ENCODE results near the gene KCNJ11. TPM values are rescaled to one million over a fixed set of nuclear protein-coding genes. Genes with fewer than 3 reads are reported as not detected.

The KCNJ11 gene
- total RNA-seq, 1 experiment from 2014 or later: 0.54 TPM

DNA sequence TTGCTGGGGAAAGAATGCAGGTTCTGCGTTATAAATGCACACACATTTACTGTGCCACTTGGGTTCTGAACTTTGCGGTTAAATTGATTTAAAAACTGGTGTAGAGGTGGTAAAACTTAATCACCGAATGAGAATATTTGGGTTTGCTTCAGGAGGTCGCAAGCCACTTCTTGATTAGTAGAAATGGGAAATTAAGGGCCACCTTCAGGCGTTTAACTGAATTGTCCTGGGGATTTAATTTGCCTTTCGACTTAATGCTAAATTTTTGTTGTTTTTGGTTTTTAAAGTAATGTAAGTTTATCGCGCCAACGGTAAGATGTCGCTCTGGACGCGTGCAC is 37.3 kb downstream of the KCNJ11 start:
- no peaks in the 10 kb centered on the region for H3K27me3 Mint-ChIP-seq (ENCODE audit: insufficient read depth, unreplicated experiment)
- no peak for DNase-seq (ENCODE audit: unreplicated experiment)
- peaks cover 4% of the 10 kb centered on the region for H3K36me3 Mint-ChIP-seq (ENCODE audit: insufficient read depth, unreplicated experiment)
- intact Hi-C loops (cut with micrococcal nuclease): loop anchor here (5.0 kb wide), 2 partner anchors 74 to 274 kb away; partner anchors contain the start of genes NUCB2 and RPS13
- ChIA-PET POLR2A (no interaction called here), CTCF (interaction anchor here (0.7 kb wide), 1 partner anchor 380 kb away, joined by 3 read pairs; no protein-coding TSS in a partner anchor)
- BruUV-seq (replicated peaks): no TSS peak
- peak overlapping the region; percentile 75 for H3K4me3 Mint-ChIP-seq (ENCODE audit: unreplicated experiment)
- TF ChIP-seq, protein P1, sequence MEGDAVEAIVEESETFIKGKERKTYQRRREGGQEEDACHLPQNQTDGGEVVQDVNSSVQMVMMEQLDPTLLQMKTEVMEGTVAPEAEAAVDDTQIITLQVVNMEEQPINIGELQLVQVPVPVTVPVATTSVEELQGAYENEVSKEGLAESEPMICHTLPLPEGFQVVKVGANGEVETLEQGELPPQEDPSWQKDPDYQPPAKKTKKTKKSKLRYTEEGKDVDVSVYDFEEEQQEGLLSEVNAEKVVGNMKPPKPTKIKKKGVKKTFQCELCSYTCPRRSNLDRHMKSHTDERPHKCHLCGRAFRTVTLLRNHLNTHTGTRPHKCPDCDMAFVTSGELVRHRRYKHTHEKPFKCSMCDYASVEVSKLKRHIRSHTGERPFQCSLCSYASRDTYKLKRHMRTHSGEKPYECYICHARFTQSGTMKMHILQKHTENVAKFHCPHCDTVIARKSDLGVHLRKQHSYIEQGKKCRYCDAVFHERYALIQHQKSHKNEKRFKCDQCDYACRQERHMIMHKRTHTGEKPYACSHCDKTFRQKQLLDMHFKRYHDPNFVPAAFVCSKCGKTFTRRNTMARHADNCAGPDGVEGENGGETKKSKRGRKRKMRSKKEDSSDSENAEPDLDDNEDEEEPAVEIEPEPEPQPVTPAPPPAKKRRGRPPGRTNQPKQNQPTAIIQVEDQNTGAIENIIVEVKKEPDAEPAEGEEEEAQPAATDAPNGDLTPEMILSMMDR (IDR thresholded peaks at IDR 0.05; ENCODE audit: unreplicated experiment): no peak
- no peak overlapping the region for H3K27ac Mint-ChIP-seq (ENCODE audit: low read depth, unreplicated experiment)
- peaks cover 5% of the 10 kb centered on the region for H3K4me1 Mint-ChIP-seq (ENCODE audit: insufficient read depth, unreplicated experiment)
- no peaks in the 10 kb centered on the region for H3K9me3 Mint-ChIP-seq (ENCODE audit: unreplicated experiment)

DNA sequence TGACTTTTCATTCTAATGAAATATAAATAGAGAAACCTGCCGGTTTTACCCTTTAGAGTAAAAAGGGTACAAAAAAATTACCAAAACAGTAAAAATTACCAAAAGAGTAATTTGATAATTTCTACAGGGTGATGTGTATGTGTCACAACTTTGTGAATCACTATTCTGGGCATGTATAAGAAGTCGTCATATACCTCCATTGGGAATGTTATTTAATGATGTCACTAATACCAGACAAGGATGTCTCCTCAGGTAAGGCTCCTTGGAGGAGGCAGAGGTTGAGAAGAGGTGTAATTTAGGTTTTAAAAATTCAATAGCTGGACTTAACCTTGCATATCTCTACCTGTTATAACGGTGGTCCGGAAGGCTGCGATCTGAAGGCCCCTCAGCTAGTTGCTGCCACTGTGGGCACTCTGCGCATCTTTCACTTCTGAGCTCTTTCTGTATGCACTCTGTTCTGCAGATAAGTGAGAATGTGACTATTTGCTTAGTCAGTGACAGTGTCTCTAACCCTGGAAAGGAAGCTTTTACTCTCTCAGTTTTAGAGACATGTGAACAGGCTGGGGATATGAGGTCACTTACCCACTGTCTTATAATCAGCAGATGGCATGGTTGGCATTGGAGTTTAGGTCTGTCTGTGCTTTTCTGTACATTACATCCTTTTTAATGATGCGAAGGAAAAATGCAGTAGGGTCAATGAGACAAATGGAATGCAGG is 37.8 kb downstream of the KCNJ11 start:
- POLR2A ChIA-PET: no interaction called here
- Mint-ChIP-seq H3K4me1 (ENCODE audit: insufficient read depth, unreplicated experiment) (peaks cover 5% of the 10 kb centered on the region), H3K4me3 (ENCODE audit: unreplicated experiment) (peak overlapping the region; percentile 75), H3K9me3 (ENCODE audit: unreplicated experiment) (no peaks in the 10 kb centered on the region), H3K36me3 (ENCODE audit: insufficient read depth, unreplicated experiment) (peaks cover 4% of the 10 kb centered on the region), H3K27ac (ENCODE audit: low read depth, unreplicated experiment) (no peak overlapping the region), H3K27me3 (ENCODE audit: insufficient read depth, unreplicated experiment) (no peaks in the 10 kb centered on the region)
- BruUV-seq (replicated peaks): no TSS peak
- TF ChIP-seq, protein P1 (IDR thresholded peaks at IDR 0.05; ENCODE audit: unreplicated experiment): no peak
- DNase-seq (ENCODE audit: unreplicated experiment): no peak
- CTCF ChIA-PET: interaction anchor here (0.5 to 0.7 kb wide), 2 partner anchors 32 to 380 kb away, joined by 3 read pairs; no protein-coding TSS in a partner anchor
- intact Hi-C loops (cut with micrococcal nuclease): loop anchor here (5.0 kb wide), 2 partner anchors 73 to 273 kb away; partner anchors contain the start of genes NUCB2 and RPS13

DNA sequence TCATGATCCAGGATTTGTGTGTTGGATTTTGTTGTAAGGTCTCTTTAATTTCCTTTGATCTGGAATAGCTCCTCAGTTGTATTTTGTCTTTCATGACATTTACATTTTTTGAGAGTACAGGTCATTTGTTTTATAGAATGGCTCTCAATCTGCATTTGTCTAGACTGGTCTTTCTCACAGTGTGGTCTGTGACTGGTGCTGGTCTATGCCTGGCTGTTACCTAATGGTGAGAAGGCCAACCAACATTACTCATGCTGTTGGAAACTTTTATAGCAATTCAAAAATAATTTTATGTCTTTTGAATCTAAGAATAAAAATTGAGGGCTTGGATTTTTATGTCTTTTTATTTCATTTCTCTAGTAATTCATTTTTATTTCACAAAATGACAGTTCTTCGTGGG is 40.8 kb downstream of the KCNJ11 start:
- TF ChIP-seq, protein P1 (IDR thresholded peaks at IDR 0.05; ENCODE audit: unreplicated experiment): no peak
- Mint-ChIP-seq H3K27ac (ENCODE audit: low read depth, unreplicated experiment) (peak overlapping the region; percentile 39), H3K4me1 (ENCODE audit: insufficient read depth, unreplicated experiment) (no peaks in the 10 kb centered on the region), H3K9me3 (ENCODE audit: unreplicated experiment) (no peaks in the 10 kb centered on the region), H3K27me3 (ENCODE audit: insufficient read depth, unreplicated experiment) (no peaks in the 10 kb centered on the region), H3K36me3 (ENCODE audit: insufficient read depth, unreplicated experiment) (peaks cover 4% of the 10 kb centered on the region), H3K4me3 (ENCODE audit: unreplicated experiment) (no peak overlapping the region)
- CTCF ChIA-PET: interaction anchor here (0.6 to 1.7 kb wide), 4 partner anchors 11 to 125 kb away, joined by 3 to 7 read pairs (median 5); no protein-coding TSS in a partner anchor
- no TSS peak for BruUV-seq (replicated peaks)
- intact Hi-C loops (cut with micrococcal nuclease): no loop called here
- no peak for DNase-seq (ENCODE audit: unreplicated experiment)
- POLR2A ChIA-PET: no interaction called here

DNA sequence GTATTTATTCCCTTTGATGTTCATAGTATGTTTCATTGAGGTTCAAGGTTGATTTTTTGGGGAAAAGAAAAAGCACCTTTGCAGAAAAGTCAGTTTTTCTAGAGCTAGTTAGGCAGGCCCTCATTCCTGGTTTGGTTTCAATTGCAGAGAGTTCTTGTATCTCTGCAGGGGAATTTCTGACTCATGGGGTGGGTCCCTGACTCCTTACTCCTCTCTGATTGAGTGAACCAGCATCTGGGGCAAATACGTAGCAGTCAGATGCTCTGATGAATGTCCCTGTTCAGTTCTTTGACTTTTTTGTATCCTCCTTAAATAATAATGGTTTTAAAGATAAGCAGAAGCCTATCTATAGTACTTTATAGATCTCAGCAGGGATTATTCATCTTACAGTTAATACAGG is 44.6 kb downstream of the KCNJ11 start:
- H3K4me3 Mint-ChIP-seq (ENCODE audit: unreplicated experiment): no peak overlapping the region
- DNase-seq (ENCODE audit: unreplicated experiment): peak; percentile 56
- TF ChIP-seq, protein P1 (IDR thresholded peaks at IDR 0.05; ENCODE audit: unreplicated experiment): no peak
- H3K4me1 Mint-ChIP-seq (ENCODE audit: insufficient read depth, unreplicated experiment): no peaks in the 10 kb centered on the region
- no peaks in the 10 kb centered on the region for H3K27me3 Mint-ChIP-seq (ENCODE audit: insufficient read depth, unreplicated experiment)
- H3K36me3 Mint-ChIP-seq (ENCODE audit: insufficient read depth, unreplicated experiment): no peaks in the 10 kb centered on the region
- no peak overlapping the region for H3K27ac Mint-ChIP-seq (ENCODE audit: low read depth, unreplicated experiment)
- POLR2A ChIA-PET: no interaction called here
- no TSS peak for BruUV-seq (replicated peaks)
- no peaks in the 10 kb centered on the region for H3K9me3 Mint-ChIP-seq (ENCODE audit: unreplicated experiment)
- intact Hi-C loops (cut with micrococcal nuclease): no loop called here
- CTCF ChIA-PET: interaction anchor here (1.5 kb wide), 1 partner anchor 115 kb away, joined by 5 read pairs; no protein-coding TSS in a partner anchor
